Breast epithelium (tissue), 3 donors: Measurements from ENCODE around the gene CBX2.

Source experiments
- CTCF ChIP-seq, 3 donors: fragments of 450-650 bp; IDR thresholded peaks; one replicate each; pipeline ENCODE4 v1.5.1; 2016 to 2017; ENCODE audit warnings: antibody characterized with exemption in 3 of 3, mild to moderate bottlenecking in 3 of 3, moderate library complexity in 3 of 3
- POLR2A ChIP-seq: fragments of 450-650 bp; IDR thresholded peaks from one replicate; pipeline ENCODE4 v1.6.1; 2016; ENCODE audit warnings: antibody characterized with exemption, mild to moderate bottlenecking, moderate library complexity

GRCh38 chr17:79758271-79758670 is 19.7 kb upstream of the CBX2 start:
- no peak for TF ChIP-seq CTCF (IDR thresholded peaks at IDR 0.05)
- no peak for TF ChIP-seq POLR2A
